Hematopoietic multipotent progenitor cell treated with erythropoietin and hydrocortisone succinate and interleukin-3 and kit ligand, for 4 days (in vitro differentiated cells): ENCODE data around the gene MSI2.

Source experiments
- DNase-seq: peaks from one replicate; pipeline ENCODE4 v3.0.0-alpha.2; 2015

MSI2 gene

GRCh38 chr17:57271821-57272220 is 15.5 kb downstream of the MSI2 start:
- no peak for DNase-seq

DNA sequence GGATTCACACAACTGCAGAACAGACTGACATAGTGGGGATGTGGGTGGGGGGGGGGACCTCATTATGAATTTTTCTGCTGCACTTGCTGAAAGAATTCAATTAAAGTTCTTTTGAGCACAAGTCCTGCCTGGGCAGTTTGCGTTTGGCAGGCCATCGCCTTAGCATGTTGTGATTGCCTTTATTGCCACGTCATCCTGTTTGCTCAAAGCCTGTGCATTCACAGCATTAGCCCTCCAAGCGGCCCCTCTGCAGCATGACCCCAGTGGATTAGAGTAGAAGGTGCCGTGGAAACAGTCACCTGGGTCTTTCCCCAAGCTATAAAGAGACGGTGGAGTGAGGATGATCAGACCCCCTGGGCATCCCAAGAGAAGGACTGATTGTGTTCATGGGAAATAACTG is 17.2 kb downstream of the MSI2 start:
- DNase-seq, result no peak

- no peak for DNase-seq
These were observed 17.8 kb downstream of the MSI2 start for GRCh38 chr17:57274162-57274561.

DNA sequence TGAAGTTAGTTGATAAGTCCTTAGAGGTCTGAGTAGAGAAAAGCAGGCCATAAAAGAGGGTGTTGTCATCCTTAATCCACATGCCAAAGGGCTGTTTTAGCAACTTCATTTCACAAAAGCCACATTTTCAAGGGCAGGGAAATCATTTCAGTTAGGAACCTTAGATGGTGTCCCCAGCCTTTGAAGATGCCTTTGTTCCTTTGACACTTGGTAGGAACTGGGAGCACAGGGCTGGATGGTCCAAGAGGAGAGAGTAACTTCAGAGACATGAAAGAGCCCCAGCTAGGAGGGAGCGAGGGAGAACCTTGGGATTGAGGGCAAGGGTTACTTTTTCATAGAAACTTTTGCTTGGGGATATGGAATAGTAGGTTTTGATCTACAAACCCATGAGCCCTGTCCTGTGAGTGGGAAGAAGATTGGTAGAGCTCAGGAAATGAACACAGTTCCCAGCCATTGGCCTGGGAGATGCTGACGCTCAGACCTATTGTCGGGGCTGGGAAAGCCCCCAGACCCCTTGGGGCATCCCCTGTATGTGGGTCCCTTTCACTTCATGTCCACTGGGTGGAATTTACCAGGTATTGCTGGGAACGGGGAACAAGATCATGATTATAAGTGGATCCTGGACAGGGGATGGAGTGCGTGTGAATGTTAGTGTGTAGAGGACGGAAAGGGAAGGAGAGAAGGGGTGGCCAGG is 18.9 kb downstream of the MSI2 start:
- DNase-seq, result no peak

DNA sequence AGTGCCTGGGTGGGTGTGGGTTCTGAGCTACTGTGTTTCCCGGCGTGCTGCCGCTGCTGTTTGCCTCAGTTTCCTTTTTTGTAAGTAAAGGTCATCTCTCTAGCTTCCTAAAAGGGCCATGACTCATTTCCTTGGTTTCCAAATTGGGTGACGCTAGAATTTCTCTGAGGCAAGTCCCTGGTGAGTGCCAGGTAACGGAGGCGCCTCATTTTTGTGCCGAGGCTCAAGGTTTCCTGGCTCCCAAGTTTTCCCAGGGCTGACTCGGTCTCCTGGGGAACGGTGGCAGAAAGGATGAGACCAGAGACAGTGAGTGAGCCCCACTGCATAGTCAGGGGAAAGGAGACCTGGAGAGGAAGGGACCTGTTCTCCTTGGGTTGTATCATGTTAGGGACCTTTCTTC is 20.3 kb downstream of the MSI2 start:
- no peak for DNase-seq

- no peak for DNase-seq
These were observed 21.7 kb downstream of the MSI2 start for GRCh38 chr17:57277923-57278604.

- no peak for DNase-seq
These were observed 22.5 kb downstream of the MSI2 start for GRCh38 chr17:57278740-57279387.

DNA sequence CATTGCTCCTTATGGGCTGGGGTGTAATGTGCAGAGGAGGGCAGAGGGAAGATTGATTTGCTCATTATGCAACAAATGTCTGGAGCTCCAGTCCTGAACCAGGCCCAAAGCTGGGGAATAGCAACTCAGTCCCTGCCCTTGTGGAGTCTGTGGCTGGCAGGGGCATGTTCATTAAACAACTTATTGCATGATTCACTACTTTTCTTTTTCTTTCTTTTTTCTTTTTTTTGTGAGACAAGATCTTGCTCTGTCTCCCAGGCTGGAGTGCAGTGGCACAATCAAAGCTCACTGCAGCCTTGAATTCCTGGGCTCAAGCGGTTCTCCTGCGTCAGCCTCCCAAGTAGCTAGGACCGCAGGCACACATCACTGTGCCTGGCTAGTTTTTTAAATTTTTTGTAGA is 23.1 kb downstream of the MSI2 start:
- no peak for DNase-seq

DNA sequence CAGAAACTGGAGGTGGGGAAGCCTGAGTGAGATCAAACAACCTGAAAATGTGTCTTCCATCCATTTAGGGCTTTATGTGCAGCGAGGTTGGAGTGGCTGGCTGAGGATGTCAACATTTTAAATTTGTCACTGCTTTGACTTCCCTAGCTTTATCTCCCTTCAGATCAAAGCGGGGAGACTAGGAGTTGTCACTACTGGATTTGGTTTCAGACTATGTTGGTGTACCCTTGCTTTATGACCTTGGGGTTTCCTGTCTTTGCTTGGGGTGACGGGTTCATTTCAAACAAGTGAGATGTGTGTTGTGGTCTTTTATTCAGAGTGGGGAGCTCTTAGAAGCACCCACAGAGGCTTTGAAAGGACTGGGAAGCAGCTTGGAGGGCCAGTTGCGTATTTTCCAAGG is 25.6 kb downstream of the MSI2 start:
- DNase-seq, result peak; percentile 26

DNA sequence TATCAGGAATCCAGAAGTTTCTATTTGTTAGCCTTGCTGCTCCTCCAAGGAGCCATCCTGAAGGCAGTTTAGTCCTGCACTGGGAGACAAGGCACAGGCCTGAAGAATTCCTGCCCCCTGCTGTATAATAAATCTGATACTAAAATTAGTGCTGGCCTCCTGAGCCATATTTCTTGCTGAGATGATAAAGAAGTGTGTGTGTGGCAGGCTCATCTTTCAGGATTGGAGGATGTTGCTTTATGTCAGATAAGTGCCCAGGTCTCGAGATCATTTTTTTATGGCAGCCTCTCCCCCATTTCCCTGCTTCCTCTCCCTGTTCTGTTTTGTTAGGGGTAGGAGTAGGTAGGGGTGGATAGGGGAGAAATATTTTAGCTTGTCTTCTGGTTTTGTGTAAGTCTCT is 26.0 kb downstream of the MSI2 start:
- DNase-seq, result no peak

DNA sequence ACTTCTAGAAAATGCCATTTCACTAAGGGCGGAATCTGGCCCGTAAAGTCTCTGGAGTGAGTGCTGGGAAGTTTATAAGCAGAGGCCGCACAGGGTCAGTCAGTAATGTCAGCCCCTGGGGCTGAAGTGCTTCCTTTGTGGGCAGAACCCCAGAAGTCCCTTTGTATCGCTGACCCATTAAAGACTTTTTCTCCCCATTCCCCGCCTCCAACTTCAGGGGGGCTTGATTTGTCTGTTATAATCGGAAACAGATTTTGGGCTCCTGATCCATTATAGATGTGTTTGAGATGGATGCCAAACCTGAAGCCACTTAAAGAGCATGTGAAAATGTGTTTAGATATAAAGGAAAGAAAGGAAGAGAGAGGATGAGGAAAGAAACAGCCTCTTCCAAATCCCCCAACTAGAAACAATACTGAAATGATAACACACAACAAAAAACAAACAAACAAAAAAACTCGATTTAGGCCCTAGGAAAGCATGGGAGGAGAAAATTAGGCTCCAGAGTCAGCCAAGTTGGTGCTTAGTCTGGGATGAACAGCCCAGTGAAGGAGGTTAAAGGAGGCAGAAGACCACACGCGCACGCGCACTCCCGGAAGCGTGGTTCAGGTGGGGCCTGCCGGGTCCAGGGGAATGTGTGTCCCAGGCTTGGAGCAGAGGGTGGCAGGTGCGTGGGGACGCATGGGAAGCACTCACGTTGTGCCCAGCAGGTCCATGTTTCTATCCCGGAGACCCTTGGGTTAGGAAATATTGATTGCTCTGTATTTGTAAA is 27.1 kb downstream of the MSI2 start:
- no peak for DNase-seq

GRCh38 chr17:57284583-57284982 is 28.3 kb downstream of the MSI2 start:
- DNase-seq, result peak; percentile 52

- DNase-seq, result peak; percentile 92
These were observed 28.8 kb downstream of the MSI2 start for GRCh38 chr17:57284984-57285646.

DNA sequence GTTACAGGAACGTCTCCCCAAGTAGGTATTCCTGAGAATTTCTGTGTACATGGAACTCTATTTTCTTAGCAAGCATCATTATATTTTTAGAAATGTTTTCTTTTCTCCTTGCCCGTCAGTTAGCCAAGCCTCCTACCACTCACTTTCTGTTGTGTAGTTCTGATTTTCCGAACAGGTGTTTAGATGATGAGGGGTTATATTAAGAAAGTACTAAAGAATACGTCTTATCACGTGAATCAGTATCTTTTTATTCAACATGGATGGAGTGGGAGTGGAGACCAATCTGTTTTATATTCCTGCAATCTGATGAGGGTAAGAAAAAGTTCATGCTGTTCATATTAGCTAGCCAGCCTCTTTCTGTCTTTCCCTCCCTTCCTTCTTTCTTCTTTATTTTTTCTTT is 29.4 kb downstream of the MSI2 start:
- no peak for DNase-seq

DNA sequence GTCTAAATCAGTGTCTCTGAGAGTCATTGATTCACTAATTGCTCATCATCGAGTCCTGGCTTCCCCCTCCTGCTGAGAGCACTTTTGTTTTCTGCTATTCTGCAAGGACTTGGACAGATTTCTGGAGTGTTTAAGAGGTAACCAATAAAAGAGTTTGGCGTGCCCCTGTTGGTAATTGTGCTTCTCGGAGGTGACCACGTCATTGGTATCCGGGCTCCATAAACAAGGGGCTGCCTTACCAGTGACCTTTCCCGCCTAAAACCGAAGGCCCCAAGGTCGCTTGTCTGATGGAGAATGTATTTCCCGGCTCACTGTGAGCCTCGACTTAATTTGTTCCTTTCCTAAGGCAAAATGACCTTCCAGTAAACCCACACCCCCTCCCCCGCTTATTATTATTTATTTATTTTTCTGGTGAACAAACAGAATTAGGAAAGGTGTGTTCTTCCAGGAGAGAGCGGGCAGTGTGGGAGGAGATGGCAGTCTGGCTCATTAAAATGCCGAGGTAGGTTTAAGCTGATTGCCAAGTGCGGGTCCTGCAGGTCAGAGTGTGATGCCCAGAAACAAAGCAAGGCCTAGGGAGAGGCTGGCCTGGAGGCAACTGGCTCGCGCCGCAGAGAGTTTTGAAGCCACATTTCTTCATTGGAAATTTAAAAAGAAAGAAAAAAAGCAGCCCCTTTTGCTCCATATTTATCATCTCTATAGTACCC is 30.2 kb downstream of the MSI2 start:
- no peak for DNase-seq

DNA sequence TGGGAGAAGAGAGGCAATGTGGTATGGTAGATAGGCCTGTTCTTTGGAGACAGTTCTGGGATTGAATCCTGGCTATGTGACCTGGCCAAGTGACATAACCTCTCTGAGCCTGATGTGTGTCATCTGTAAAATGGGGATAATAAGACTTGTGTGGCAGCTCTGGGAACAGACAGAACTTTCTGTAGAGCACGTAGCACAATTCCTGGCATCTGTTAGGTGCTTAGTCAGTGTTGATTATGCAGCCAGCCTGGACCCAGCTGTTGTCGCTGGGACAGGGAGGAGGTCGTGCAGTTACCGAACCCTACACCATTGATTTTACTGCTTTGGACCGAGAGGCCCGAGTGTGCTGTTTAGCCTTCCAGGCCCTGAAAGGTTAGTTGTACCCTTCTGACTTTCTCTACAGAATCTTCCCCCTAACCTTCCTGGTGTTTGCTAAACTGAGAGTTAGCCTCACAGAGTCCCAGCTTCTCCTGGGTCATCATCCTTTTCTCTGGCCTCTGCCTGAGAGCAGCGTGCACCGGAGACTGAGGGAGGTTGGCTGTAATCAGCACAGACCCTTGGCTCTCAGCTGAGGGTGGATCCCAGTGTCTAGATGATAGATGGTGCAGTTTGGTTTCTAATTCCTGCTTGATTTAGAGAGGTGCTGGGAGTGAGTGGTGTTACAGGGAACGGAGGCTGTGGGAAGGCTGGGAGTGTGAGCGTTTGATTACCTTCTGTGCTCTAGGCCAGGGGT is 31.9 kb downstream of the MSI2 start:
- no peak for DNase-seq

GRCh38 chr17:57288773-57289121 is 32.4 kb downstream of the MSI2 start:
- DNase-seq, result peak; percentile 80

DNA sequence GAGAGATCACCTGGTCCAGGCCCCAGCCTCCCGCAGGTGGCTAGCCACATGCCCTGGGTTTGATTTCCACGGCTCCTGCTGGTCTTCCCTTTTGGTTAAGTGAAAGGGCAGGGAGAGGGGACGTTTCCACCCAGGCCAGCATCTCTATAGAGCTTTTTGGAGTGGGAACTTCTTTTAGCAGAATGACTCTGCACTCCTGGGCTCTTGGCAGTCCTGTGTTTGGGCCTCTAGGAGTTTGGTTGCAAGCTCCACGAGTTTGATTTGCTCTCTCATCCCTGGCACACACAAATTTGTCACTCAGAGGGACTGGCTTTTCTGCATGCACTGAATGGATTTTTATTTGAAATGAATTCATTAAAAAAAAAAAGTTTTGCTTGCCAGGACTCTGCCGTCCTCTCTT is 32.8 kb downstream of the MSI2 start:
- peak; percentile 38 for DNase-seq

DNA sequence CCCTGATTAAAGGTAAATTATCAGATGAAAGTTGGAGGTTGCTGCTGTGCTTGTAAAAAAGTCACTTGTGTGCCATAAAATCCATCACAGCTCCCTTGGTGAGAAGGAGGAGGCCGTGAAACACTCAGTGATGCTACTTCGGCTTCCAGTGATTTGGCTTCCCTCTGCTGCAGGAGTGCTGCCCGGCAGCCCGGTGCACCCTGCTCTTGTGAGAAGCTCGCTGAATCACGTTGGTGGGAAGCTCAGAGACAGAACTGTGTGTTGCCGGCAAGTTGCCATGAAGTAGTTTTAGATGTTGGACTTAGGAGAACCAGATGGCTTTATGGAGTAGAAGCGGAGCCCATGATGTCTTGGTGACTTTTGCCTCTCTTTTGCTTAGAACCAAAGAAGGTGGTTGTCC is 33.3 kb downstream of the MSI2 start:
- DNase-seq, result no peak

GRCh38 chr17:57290981-57291380 is 34.7 kb downstream of the MSI2 start:
- DNase-seq, result no peak

GRCh38 chr17:57292091-57292490 is 35.8 kb downstream of the MSI2 start:
- no peak for DNase-seq

DNA sequence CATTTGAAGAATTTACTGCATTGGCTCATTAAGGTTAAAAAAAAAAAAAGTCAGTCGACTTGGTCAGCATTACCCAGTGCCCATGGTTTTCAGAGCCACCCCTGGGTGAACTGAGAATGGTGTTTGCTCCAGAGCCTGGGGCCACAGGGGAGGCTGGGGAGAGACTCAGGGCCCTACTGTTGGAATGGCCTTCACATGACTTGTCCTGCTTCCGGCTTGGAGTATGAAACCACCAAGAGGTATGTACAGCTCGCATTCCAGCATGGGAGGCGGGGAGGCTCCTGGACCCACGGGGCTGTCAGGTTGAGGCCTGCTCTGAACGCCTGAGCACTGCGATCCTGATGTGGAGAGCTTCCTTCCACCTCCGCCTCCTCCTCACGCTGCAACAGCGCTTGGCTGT is 36.8 kb downstream of the MSI2 start:
- no peak for DNase-seq
